GM23248 (cell line): ENCODE data around the gene STAP1.

Source experiments
- EZH2 ChIP-seq: fragments of 200-600 bp; sonication (generic); IDR thresholded peaks from 2 replicates; pipeline ENCODE4 v1.6.1; 2018; ENCODE audit warnings: antibody characterized with exemption, mild to moderate bottlenecking; ENCODE audit not compliant: insufficient read depth, poor library complexity, severe bottlenecking
- EZH2phosphoT487 ChIP-seq: fragments of 200-600 bp; sonication (generic); IDR thresholded peaks from 2 replicates; pipeline ENCODE4 v1.6.1; 2018; ENCODE audit warnings: antibody characterized with exemption, moderate library complexity, mild to moderate bottlenecking, low read depth; ENCODE audit not compliant: insufficient read depth

DNA sequence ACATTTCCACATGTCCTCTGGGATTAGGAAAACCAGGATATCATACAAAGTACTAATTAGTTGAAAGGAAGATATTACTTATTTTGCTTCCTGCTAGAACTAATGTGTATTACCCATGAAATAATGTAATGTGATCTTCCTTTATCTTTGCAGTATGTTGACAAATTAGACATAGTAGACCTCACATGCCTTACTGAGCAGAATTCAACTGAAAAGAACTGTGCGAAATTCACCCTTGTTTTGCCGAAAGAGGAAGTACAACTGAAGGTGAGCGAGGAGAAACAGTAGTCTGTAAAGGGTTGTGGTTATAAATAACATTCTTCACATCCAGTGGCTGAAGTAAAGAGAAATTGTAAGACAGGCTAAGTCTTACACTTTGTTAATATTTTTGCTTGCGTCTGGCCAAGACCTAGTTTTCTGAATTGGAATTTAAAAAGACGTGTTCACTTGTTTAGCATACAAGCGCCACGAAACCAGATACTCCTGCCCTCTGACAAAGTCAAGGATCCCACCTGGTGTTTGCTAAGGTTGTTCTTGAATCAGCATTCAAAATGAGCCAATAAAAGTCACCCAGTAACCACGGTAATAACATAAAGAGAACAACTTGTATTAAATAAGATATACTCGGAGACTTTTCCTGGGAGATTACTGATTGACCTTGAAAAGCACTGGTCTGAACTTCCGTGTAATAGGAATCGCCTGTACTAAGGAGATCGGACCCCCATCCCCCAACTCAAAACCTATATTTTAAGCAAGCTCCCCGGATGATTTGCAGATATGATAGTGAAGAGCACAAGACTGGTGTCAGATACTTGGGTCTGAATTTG, 16.9 kb downstream of the STAP1 start:
- TF ChIP-seq EZH2phosphoT487 (no peak), EZH2 (no peak)
